K562 (cell line): Measurements from ENCODE around the gene NEFH. TPM values are rescaled to one million over a fixed set of nuclear protein-coding genes. Genes with fewer than 3 reads are reported as not detected.

Experiments
- ATAC-seq: fragments of 200-7000 bp; cut with Tn5 transposase; 3 replicates; pipeline ENCODE4 v1.9.1; 2020; ENCODE audit warnings: moderate library complexity
- BruUV-seq: library from RNA; stranded (reverse); fragments of 400-500 nt; replicated peaks from 2 replicates; lab custom pipeline; 2021; lab: Mats Ljungman, UMichigan
- CTCF ChIA-PET: fragments of 300-600 bp; formaldehyde crosslinking; extraction: SDS; loops from one replicate; lab custom pipeline; 2021; ENCODE audit warnings: low intra/inter-chr PET ratio; lab: Yijun Ruan, JAX
- POLR2A ChIA-PET: fragments of 300-600, 350-650 bp; sonication (Branson Sonifier 250); formaldehyde crosslinking; extraction: SDS; loops from one replicate; lab custom pipeline; 2021; ENCODE audit warnings: antibody characterized with exemption, inconsistent platforms; lab: Yijun Ruan, JAX
- DNase-seq, 4 experiments: peaks; one replicate each; pipeline versions ENCODE4 v3.0.0 to v3.0.0-alpha.2; 2011 to 2018; ENCODE audit warnings: low spot score in 3 of 4, mixed read lengths in 3 of 4; ENCODE audit errors: extremely low read depth in 1 of 4
- FAIRE-seq: peaks from 2 replicates; lab custom pipeline; 2011; peaks lifted over from hg19 to GRCh38; lab: Jason Lieb, UNC
- H2AFZ ChIP-seq: 2 replicates; pipeline ENCODE4 v1.6.0; 2011; ENCODE audit warnings: low read depth, low read length, control low read depth, inconsistent platforms
- H3K27ac ChIP-seq: fragments of 200-600 bp; 3 replicates; pipeline ENCODE4 v1.8.0; 2011; ENCODE audit warnings: low read depth, mild to moderate bottlenecking, control low read depth, inconsistent platforms, low read length, moderate library complexity, mixed read lengths; ENCODE audit errors: extremely low read depth
- H3K27me3 ChIP-seq, 2 experiments: fragments of 300-600 bp in 1 of 2; 2 replicates in 1 of 2; 3 replicates in 1 of 2; pipeline versions ENCODE4 v1.6.0 to v1.8.0; 2011; ENCODE audit warnings: inconsistent platforms in 2 of 2, low read length in 2 of 2, mild to moderate bottlenecking in 1 of 2, mixed read lengths in 1 of 2, moderate library complexity in 1 of 2; ENCODE audit not compliant: control insufficient read depth in 2 of 2, insufficient read depth in 2 of 2
- H3K36me3 ChIP-seq: fragments of 300-600 bp; 3 replicates; pipeline ENCODE4 v1.8.0; 2011; ENCODE audit warnings: mild to moderate bottlenecking, low read length, inconsistent platforms; ENCODE audit not compliant: control insufficient read depth, insufficient read depth
- H3K4me1 ChIP-seq, 2 experiments: fragments of 200-600 bp in 1 of 2; replicated peaks in 1 of 2; 2 replicates in 1 of 2; 3 replicates in 1 of 2; pipeline versions ENCODE4 v1.5.1 to v1.8.0; 2011; ENCODE audit warnings: inconsistent platforms in 2 of 2, low read length in 2 of 2, mild to moderate bottlenecking in 1 of 2, mixed read lengths in 1 of 2, moderate library complexity in 1 of 2; ENCODE audit not compliant: control insufficient read depth in 2 of 2, insufficient read depth in 2 of 2
- H3K4me2 ChIP-seq: 2 replicates; pipeline ENCODE4 v1.6.1; 2011; ENCODE audit warnings: low read length, control low read depth, inconsistent platforms, mixed read lengths; ENCODE audit not compliant: insufficient read depth
- H3K4me3 ChIP-seq: fragments of 200-600 bp; sonication (generic), shearing (Covaris generic); 2 replicates; pipeline ENCODE4 v1.5.1; 2016; ENCODE audit warnings: control low read depth, inconsistent platforms
- H3K79me2 ChIP-seq: fragments of 200-600 bp; 3 replicates; pipeline ENCODE4 v1.8.0; 2011; ENCODE audit warnings: low read length, inconsistent platforms; ENCODE audit not compliant: control insufficient read depth, insufficient read depth
- H3K9ac ChIP-seq, 2 experiments: 2 replicates each; pipeline versions ENCODE4 v1.6.0 to v1.6.1; 2011; ENCODE audit warnings: low read depth in 2 of 2, low read length in 2 of 2, control low read depth in 1 of 2, inconsistent platforms in 1 of 2, mild to moderate bottlenecking in 1 of 2, mixed read lengths in 1 of 2; ENCODE audit not compliant: insufficient read depth in 1 of 2
- H3K9me1 ChIP-seq: one replicate; pipeline ENCODE4 v1.6.0; 2011; ENCODE audit warnings: inconsistent platforms, mild to moderate bottlenecking, low read length, moderate library complexity; ENCODE audit not compliant: control insufficient read depth, insufficient read depth
- H3K9me3 ChIP-seq: replicated peaks from 2 replicates; pipeline ENCODE4 v1.5.1; 2011; ENCODE audit warnings: low read depth, low read length, inconsistent platforms; ENCODE audit not compliant: control insufficient read depth, insufficient read depth
- H4K20me1 ChIP-seq: replicated peaks from 2 replicates; pipeline ENCODE4 v1.6.1; 2011; ENCODE audit warnings: low read length, inconsistent platforms, mixed read lengths; ENCODE audit not compliant: control insufficient read depth, insufficient read depth
- BCOR ChIP-seq: fragments of 450-650 bp; IDR thresholded peaks from 2 replicates; pipeline ENCODE4 v1.6.1; 2016
- FOXM1 ChIP-seq, 2 experiments: fragments of 450-650 bp in 1 of 2; sonication (generic) in 1 of 2; formaldehyde crosslinking in 1 of 2; IDR thresholded peaks; 2 replicates each; pipeline versions ENCODE4 v1.6.1 to v1.9.0; 2017 to 2022; ENCODE audit warnings: low read depth in 2 of 2, mild to moderate bottlenecking in 2 of 2, missing genetic modification reagents in 1 of 2, moderate library complexity in 1 of 2
- GABPB1 ChIP-seq: sonication (generic); formaldehyde crosslinking; IDR thresholded peaks from 2 replicates; pipeline ENCODE4 v1.8.0; 2022; ENCODE audit warnings: mild to moderate bottlenecking, missing genetic modification reagents
- GATA2 ChIP-seq: sonication (generic); formaldehyde crosslinking; IDR thresholded peaks from 2 replicates; pipeline ENCODE4 v1.4.0; 2020; ENCODE audit warnings: mild to moderate bottlenecking, missing genetic modification reagents
- KAT2B ChIP-seq: IDR thresholded peaks from one replicate; pipeline ENCODE4 v1.6.1; 2012; ENCODE audit warnings: low read depth, mild to moderate bottlenecking, control low read depth, inconsistent platforms, low read length, moderate library complexity
- NFRKB ChIP-seq: fragments of 450-650 bp; IDR thresholded peaks from 2 replicates; pipeline ENCODE4 v1.6.1; 2016; ENCODE audit warnings: low read depth
- RAD21 ChIP-seq, 2 experiments: fragments of 250-450 bp in 1 of 2; fragments of 450-650 bp in 1 of 2; sonication (Bioruptor Pico) in 1 of 2; formaldehyde crosslinking in 1 of 2; IDR thresholded peaks in 1 of 2; conservative IDR thresholded peaks in 1 of 2; 2 replicates each; pipeline versions ENCODE4 v1.4.0 to v1.8.0; 2020 to 2022; ENCODE audit warnings: mild to moderate bottlenecking in 2 of 2, moderate library complexity in 1 of 2
- RBM25 ChIP-seq: fragments of 200-400 bp; formaldehyde crosslinking; IDR thresholded peaks from 2 replicates; pipeline ENCODE4 v1.6.1; 2018; ENCODE audit warnings: low read length, low read depth, moderate library complexity; ENCODE audit not compliant: severe bottlenecking
- SMC3 ChIP-seq: conservative IDR thresholded peaks from 2 replicates; pipeline ENCODE4 v1.6.1; 2011; ENCODE audit warnings: low read depth, low read length, improper control_type of control experiment; ENCODE audit not compliant: insufficient read depth
- THRAP3 ChIP-seq: fragments of 450-650 bp; IDR thresholded peaks from 2 replicates; pipeline ENCODE4 v1.6.1; 2016; ENCODE audit warnings: mild to moderate bottlenecking, inconsistent platforms, borderline replicate concordance
- U2AF2 ChIP-seq: fragments of 200-400 bp; formaldehyde crosslinking; optimal IDR thresholded peaks from 2 replicates; pipeline ENCODE3; 2017; ENCODE audit warnings: low read depth, mild to moderate bottlenecking, low read length
- ZBTB43 ChIP-seq: sonication (generic); formaldehyde crosslinking; IDR thresholded peaks from 2 replicates; pipeline ENCODE4 v1.8.0; 2023; ENCODE audit warnings: mild to moderate bottlenecking, missing genetic modification reagents
- ZFP36 ChIP-seq: fragments of 150-350 bp; IDR thresholded peaks from 2 replicates; pipeline ENCODE4 v1.6.1; 2018; ENCODE audit warnings: low read length, low read depth; ENCODE audit not compliant: partially characterized antibody
- ZNF134 ChIP-seq: fragments of 250-450 bp; sonication (Bioruptor Pico); conservative IDR thresholded peaks from 2 replicates; pipeline ENCODE4 v1.4.0; 2020
- ZNF445 ChIP-seq: fragments of 250-450 bp; sonication (Bioruptor Pico); IDR thresholded peaks from 2 replicates; pipeline ENCODE4 v1.4.0; 2020; ENCODE audit warnings: low read depth, mild to moderate bottlenecking, moderate library complexity
- whole genome bisulfite sequencing: fragments of 100-300 bp; shearing (Covaris generic); methylation state at CpG from one replicate; pipeline ENCODE4 v1.1.6; 2016; ENCODE audit warnings: low coverage, mixed read lengths; ENCODE audit not compliant: insufficient coverage; ENCODE audit errors: missing lambda C conversion rate; 5-methylcytosine and 5-hydroxymethylcytosine counted together
- in situ Hi-C: fragments of 300-500 bp; cut with MboI; formaldehyde crosslinking; loops from 4 replicates; pipeline ENCODE4 v1.15.0; 2018; ENCODE audit warnings: inconsistent platforms, mixed read lengths
- intact Hi-C: fragments of 100-400 bp; cut with micrococcal nuclease; formaldehyde crosslinking; loops from 2 replicates; pipeline ENCODE4 v1.14.2; 2022
- polyA plus RNA-seq, 8 experiments: library from polyadenylated mRNA; depleted of rRNA in 4 of 8; stranded (reverse) in 5 of 8; unstranded in 3 of 8; fragments of >200 nt; fragmentation: Nextera tagmentation in 2 of 8; fragmentation: Illumina TruSeq in 1 of 8; extraction: Ambion mirVana in 2 of 8; extraction: Trizol in 1 of 8; gene quantifications; 2 replicates each; pipeline versions ENCODE4 v1.2.1 to v1.2.3, GENCODE V29; 2011 to 2014; ENCODE audit warnings: inconsistent platforms in 1 of 8, missing spikeins in 1 of 8
- total RNA-seq, 7 experiments: library from RNA; depleted of rRNA in 6 of 7; stranded (reverse); fragments of >200 nt in 6 of 7; fragmentation: Illumina TruSeq in 2 of 7; extraction: Trizol in 2 of 7; gene quantifications; 2 replicates each; pipeline versions ENCODE4 v1.2.1 to v1.2.3, GENCODE V29; 2011 to 2021; ENCODE audit warnings: low replicate concordance in 1 of 7

Gene NEFH
- total and polyA plus RNA-seq, 9 of the 15 experiments (the other 6 are each of a cell fraction or from before 2014, with no cell fraction given), result 2.3 to 26.9 (median 10.8) TPM

- H3K27me3 ChIP-seq, result no peaks in the 10 kb centered on the region
- H3K36me3 ChIP-seq, result no peaks in the 10 kb centered on the region
- in situ Hi-C loops, result no loop called here
- CTCF ChIA-PET, result no interaction called here
- WGBS, result 37% methylated on average over 5 of the region's 5 CpGs
- no peak overlapping the region for H3K9ac ChIP-seq
- H3K4me3 ChIP-seq, result no peak overlapping the region
- TF ChIP-seq BCOR (0 out of 2 replicates have a peak, but pooled peaks have one; percentile 44), SMC3 (no peak), RBM25 (peak; percentile 70), ZFP36 (peak; percentile 91)
- TF ChIP-seq, all 486 proteins: peak for 3
- no peak overlapping the region for H2AFZ ChIP-seq
- no peaks in the 10 kb centered on the region for H3K9me1 ChIP-seq
- no peak overlapping the region for H3K27ac ChIP-seq
- DNase-seq (no peak), FAIRE-seq (no peak), ATAC-seq (no peak)
- peaks cover 0 to 8% of the 10 kb centered on the region in 2 experiments; a peak in 2 of 5 replicates for H3K4me1 ChIP-seq
- POLR2A ChIA-PET, result interaction anchor here (0.6 kb wide), 1 partner anchor 647 kb away, joined by 3 read pairs; no protein-coding TSS in a partner anchor
- no TSS peak for BruUV-seq
- H3K9me3 ChIP-seq, result no peaks in the 10 kb centered on the region
- no peaks in the 10 kb centered on the region for H3K79me2 ChIP-seq
- intact Hi-C loops, result no loop called here
- H4K20me1 ChIP-seq, result no peaks in the 10 kb centered on the region
- H3K4me2 ChIP-seq, result no peak overlapping the region
These were observed 18.8 kb upstream of the NEFH start for GRCh38 chr22:29461263-29461662.

GRCh38 chr22:29463629-29464028 is 16.4 kb upstream of the NEFH start:
- H2AFZ ChIP-seq, result no peak overlapping the region
- no peaks in the 10 kb centered on the region for H3K27me3 ChIP-seq
- intact Hi-C loops, result no loop called here
- no peak for DNase-seq
- FAIRE-seq, result no peak
- H3K9me3 ChIP-seq, result no peaks in the 10 kb centered on the region
- peaks cover 0 to 8% of the 10 kb centered on the region in 2 experiments; a peak in 2 of 5 replicates for H3K4me1 ChIP-seq
- BruUV-seq, result no TSS peak
- ChIA-PET POLR2A (no interaction called here), CTCF (no interaction called here)
- no peaks in the 10 kb centered on the region for H3K9me1 ChIP-seq
- no peak overlapping the region for H3K27ac ChIP-seq
- no peaks in the 10 kb centered on the region for H3K36me3 ChIP-seq
- TF ChIP-seq GABPB1 (CRISPR knock-in tag), result no peak
- TF ChIP-seq THRAP3, result no peak
- TF ChIP-seq NFRKB, result no peak
- no peak for TF ChIP-seq GATA2 (CRISPR knock-in tag)
- TF ChIP-seq RAD21 (CRISPR knock-in tag; conservative IDR thresholded peaks at IDR 0.05 in 1 of 2, IDR thresholded peaks at IDR 0.05 in 1 of 2), result no peak
- no peak for TF ChIP-seq ZNF445 (CRISPR knock-in tag)
- no peak for TF ChIP-seq KAT2B
- no peak for TF ChIP-seq FOXM1 (IDR thresholded peaks at IDR 0.05; ENCODE audit: low read depth)
- no peak for TF ChIP-seq FOXM1 (CRISPR knock-in tag; IDR thresholded peaks at IDR 0.05; ENCODE audit: low read depth)
- no peak for TF ChIP-seq U2AF2
- no peak for TF ChIP-seq ZNF134 (CRISPR knock-in tag)
- no peak for TF ChIP-seq ZBTB43 (CRISPR knock-in tag)
- H3K4me3 ChIP-seq, result no peak overlapping the region
- no peaks in the 10 kb centered on the region for H4K20me1 ChIP-seq
- no peaks in the 10 kb centered on the region for H3K79me2 ChIP-seq
- in situ Hi-C loops, result no loop called here
- 0 out of 4 replicates have a peak overlapping the region, but pooled peaks of 1 of the 2 experiments have one; percentile 7 for H3K9ac ChIP-seq
- no peak for ATAC-seq
- no peak overlapping the region for H3K4me2 ChIP-seq
- WGBS, result 30% methylated on average over 5 of the region's 7 CpGs
